Lower leg skin (tissue), 3 donors: ENCODE results near the gene EMP3.

Source experiments
- CTCF ChIP-seq, 3 donors: fragments of 450-650 bp; IDR thresholded peaks; one replicate each; pipeline ENCODE4 v1.5.1; 2016; ENCODE audit warnings: antibody characterized with exemption in 3 of 3, mild to moderate bottlenecking in 3 of 3, moderate library complexity in 2 of 3
- POLR2A ChIP-seq, 2 donors: fragments of 450-650 bp; IDR thresholded peaks; one replicate each; pipeline ENCODE4 v1.6.1; 2016 to 2017; ENCODE audit warnings: antibody characterized with exemption in 2 of 2, mild to moderate bottlenecking in 1 of 2, moderate library complexity in 1 of 2

GRCh38 chr19:48279747-48280146 is 45.6 kb upstream of the EMP3 start:
- TF ChIP-seq CTCF (IDR thresholded peaks at IDR 0.05) = no peak
- TF ChIP-seq POLR2A (IDR thresholded peaks at IDR 0.05) = no peak
